ENCODE results near the gene SNAP91.

The SNAP91 gene

GRCh38 chr6:83536647-83537589 lies 172.0 kb downstream of the SNAP91 start:
- no peak for DNase-seq

- DNase-seq = no peak
Observed at GRCh38 chr6:83536034-83536646, 172.8 kb downstream of the SNAP91 start.

- DNase-seq = no peak
Observed at GRCh38 chr6:83518816-83519480, 190.0 kb downstream of the SNAP91 start.

DNA sequence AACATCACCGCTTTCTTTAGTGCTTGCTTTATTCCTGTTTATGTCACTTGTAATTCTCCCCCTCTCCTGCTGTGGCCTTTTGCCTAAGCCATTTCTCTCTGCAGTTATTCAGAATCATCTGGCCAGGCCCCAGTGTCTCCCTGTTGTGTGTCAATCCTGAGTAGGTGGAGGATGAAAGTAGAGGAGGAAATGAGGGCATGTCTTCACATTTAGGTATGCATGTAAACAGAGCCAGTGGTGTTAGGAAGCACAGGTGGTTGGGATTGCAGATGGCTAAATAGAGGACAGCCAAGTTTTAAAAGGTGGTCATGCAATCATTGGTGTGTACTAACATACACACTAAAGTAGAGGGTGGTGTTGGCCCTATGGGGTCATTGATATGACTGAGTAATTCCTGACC lies 191.4 kb downstream of the SNAP91 start:
- no peak for DNase-seq

- DNase-seq = peak; percentile 10
Observed at GRCh38 chr6:83514866-83515466, 193.9 kb downstream of the SNAP91 start.

DNA sequence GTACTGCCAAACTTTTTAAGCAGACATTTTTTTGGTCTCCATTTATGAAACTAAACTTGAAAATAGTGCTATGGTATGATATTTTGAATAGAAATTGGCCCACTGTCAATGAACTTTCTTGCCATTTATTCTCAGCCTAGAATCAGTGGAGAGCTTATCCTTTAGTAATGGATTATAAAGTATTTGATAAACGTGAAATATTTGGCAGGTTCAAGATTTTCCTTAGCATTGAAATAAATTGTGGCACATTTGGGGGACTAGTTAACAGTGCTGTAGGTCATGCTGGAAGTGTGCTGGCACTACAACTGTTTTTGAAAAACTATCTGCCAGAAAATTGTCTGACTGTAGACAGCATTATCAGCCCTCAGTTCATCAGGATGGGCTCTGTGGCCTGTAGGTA lies 194.4 kb downstream of the SNAP91 start:
- DNase-seq = no peak

- peak; percentile 32 for DNase-seq
Observed at GRCh38 chr6:83511901-83512681, 196.8 kb downstream of the SNAP91 start, which contains the start of gene PRSS35. Gene PRSS35, plus strand, starts transcription at chr6:83512534. Its CDS starts 10,908 bp downstream, at chr6:83523442.

DNA sequence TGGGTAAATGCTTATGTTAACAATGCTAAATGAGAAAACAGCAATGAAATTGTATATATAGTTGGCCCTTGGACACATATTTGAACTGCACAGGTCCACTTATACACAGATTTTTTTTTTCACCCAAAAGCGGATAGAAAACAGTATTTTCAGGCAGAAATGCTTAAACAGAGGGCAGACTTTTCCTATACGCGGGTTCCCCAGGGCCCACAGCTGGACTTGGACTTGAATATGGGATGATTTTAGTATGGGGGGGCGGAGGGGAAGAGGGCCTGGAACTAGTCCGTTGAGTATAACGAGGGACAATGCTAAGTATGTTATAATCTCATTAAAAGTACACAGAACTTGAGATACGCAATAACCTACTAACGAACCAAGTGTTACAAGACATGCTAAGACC lies 197.6 kb downstream of the SNAP91 start:
- DNase-seq = no peak

GRCh38 chr6:83510791-83511190 lies 198.1 kb downstream of the SNAP91 start:
- DNase-seq = no peak

- DNase-seq = no peak
Observed at GRCh38 chr6:83509441-83509840, 199.5 kb downstream of the SNAP91 start.

- no peak for DNase-seq
Observed at GRCh38 chr6:83505356-83505755, 203.5 kb downstream of the SNAP91 start.

Measured in T1000 (cell line).